ENCODE results near the gene BCL2L14. TPM values are rescaled to one million over a fixed set of nuclear protein-coding genes. Genes with fewer than 3 reads are reported as not detected.

The BCL2L14 gene
- total and polyA plus RNA-seq, 9 of the 15 experiments (the other 6 are each of a cell fraction or from before 2014, with no cell fraction given) = not detected

DNA sequence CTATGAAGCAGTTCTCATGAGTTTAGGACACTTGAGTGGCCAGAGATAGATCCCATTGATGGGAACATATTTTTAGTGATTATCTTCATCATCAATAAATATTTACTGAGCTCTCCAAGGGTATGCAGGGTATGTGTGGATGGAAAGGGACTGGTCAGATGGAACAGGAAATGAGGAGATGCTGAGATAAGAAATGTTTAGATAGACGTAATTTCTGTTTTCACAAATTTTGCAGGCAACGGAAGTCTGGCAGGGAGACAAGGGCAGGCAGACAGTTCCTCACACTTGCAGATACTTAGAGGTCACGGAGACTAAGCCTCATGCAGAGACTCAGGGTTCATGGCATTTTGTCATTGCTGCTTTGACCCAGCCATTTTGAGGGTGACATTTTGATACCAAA, 24.3 kb downstream of the BCL2L14 start:
- BruUV-seq (replicated peaks) = no TSS peak
- Histone ChIP-seq H3K27ac (ENCODE audit: extremely low read depth, low read depth, low read length) (no peak overlapping the region), H4K20me1 (replicated peaks; ENCODE audit: control insufficient read depth, insufficient read depth, low read length) (no peaks in the 10 kb centered on the region), H3K79me2 (ENCODE audit: control insufficient read depth, insufficient read depth, low read length) (no peaks in the 10 kb centered on the region), H3K27me3 (ENCODE audit: control insufficient read depth in 2 of 2, insufficient read depth in 2 of 2, low read length in 2 of 2) (no peaks in the 10 kb centered on the region), H3K9me1 (ENCODE audit: control insufficient read depth, insufficient read depth, low read length) (no peaks in the 10 kb centered on the region), H2AFZ (ENCODE audit: low read depth, low read length) (no peak overlapping the region), H3K9ac (ENCODE audit: insufficient read depth in 1 of 2, low read depth in 2 of 2, low read length in 2 of 2) (no peak overlapping the region), H3K36me3 (ENCODE audit: control insufficient read depth, insufficient read depth, low read length) (no peaks in the 10 kb centered on the region), H3K4me2 (ENCODE audit: insufficient read depth, low read length) (no peak overlapping the region), H3K4me1 (replicated peaks in 1 of 2; ENCODE audit: control insufficient read depth in 2 of 2, insufficient read depth in 2 of 2, low read length in 2 of 2) (peaks cover 4 to 5% of the 10 kb centered on the region in 2 experiments; a peak in 3 of 5 replicates), H3K4me3 (no peak overlapping the region), H3K9me3 (replicated peaks; ENCODE audit: control insufficient read depth, insufficient read depth, low read depth, low read length) (no peaks in the 10 kb centered on the region)
- DNase-seq (ENCODE audit: extremely low read depth in 1 of 4, low spot score in 3 of 4) (no peak), FAIRE-seq (no peak), ATAC-seq (no peak)
- TF ChIP-seq DPF2 (IDR thresholded peaks at IDR 0.05) (no peak), ESRRA (IDR thresholded peaks at IDR 0.05; ENCODE audit: borderline replicate concordance, low read depth) (peak; percentile 39; the same call in 1 of the 2 replicates), ZNF133 (CRISPR knock-in tag; IDR thresholded peaks at IDR 0.05) (no peak), GABPA (tag; conservative IDR thresholded peaks at IDR 0.05; ENCODE audit: low read depth) (peak; percentile 42; the same call in 1 of the 2 replicates), ZBTB8A (IDR thresholded peaks at IDR 0.05; ENCODE audit: partially characterized antibody) (no peak)
- in situ Hi-C loops (cut with MboI) = no loop called here
- WGBS (ENCODE audit: insufficient coverage, low coverage, missing lambda C conversion rate) = 22% methylated on average over 3 of the region's 3 CpGs
- intact Hi-C loops (cut with micrococcal nuclease) = no loop called here
- ChIA-PET POLR2A (interaction anchor here (0.7 to 1.2 kb wide), 2 partner anchors 10 to 13 kb away, joined by 3 to 4 read pairs; no protein-coding TSS in a partner anchor), CTCF (ENCODE audit: low intra/inter-chr PET ratio) (no interaction called here)

DNA sequence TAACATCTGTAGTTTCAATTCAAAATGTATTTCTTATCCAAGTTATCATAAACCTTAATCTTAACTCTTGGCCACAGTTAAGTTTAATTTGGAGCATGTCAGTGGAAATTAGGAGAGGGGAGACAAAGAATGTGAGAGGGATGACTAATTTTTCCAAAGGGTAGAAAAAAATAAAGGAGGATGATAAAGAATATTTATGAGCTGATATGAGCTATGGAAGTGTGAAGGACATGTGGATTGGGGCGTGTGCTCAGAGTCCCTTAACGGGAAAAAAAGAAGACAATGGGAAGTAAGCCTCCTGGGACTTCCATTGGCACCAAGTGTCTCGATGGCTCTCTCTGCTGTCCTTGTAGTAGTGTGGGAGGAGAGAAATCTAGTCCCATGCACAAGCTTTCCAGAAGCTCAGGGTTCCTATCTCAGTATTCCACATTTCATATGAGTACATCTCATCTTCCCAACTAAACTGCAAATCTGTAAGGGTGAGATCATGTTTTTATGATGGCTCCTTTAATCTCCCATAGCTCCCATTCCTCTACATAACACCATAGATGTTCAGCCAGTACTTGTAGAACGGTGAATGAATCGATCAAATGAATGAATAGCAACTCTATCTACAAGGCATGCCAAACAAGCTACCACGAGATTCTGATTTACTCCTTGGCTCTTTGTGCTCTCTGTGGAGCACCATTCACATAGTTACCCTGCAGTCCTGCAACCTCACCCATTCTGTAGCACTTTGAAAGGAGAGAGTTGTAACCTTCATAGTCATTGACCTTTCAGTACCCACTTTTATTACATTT, 27.4 kb downstream of the BCL2L14 start:
- Histone ChIP-seq H3K4me1 (replicated peaks in 1 of 2; ENCODE audit: control insufficient read depth in 2 of 2, insufficient read depth in 2 of 2, low read length in 2 of 2) (peaks cover 0 to 4% of the 10 kb centered on the region in 2 experiments; a peak in 2 of 5 replicates), H3K9me3 (replicated peaks; ENCODE audit: control insufficient read depth, insufficient read depth, low read depth, low read length) (no peaks in the 10 kb centered on the region), H2AFZ (ENCODE audit: low read depth, low read length) (no peak overlapping the region), H4K20me1 (replicated peaks; ENCODE audit: control insufficient read depth, insufficient read depth, low read length) (no peaks in the 10 kb centered on the region), H3K79me2 (ENCODE audit: control insufficient read depth, insufficient read depth, low read length) (no peaks in the 10 kb centered on the region), H3K27ac (ENCODE audit: extremely low read depth, low read depth, low read length) (no peak overlapping the region), H3K4me3 (no peak overlapping the region), H3K36me3 (ENCODE audit: control insufficient read depth, insufficient read depth, low read length) (no peaks in the 10 kb centered on the region), H3K27me3 (ENCODE audit: control insufficient read depth in 2 of 2, insufficient read depth in 2 of 2, low read length in 2 of 2) (no peaks in the 10 kb centered on the region), H3K9ac (ENCODE audit: insufficient read depth in 1 of 2, low read depth in 2 of 2, low read length in 2 of 2) (no peak overlapping the region), H3K4me2 (ENCODE audit: insufficient read depth, low read length) (no peak overlapping the region), H3K9me1 (ENCODE audit: control insufficient read depth, insufficient read depth, low read length) (no peaks in the 10 kb centered on the region)
- 45% methylated on average over 6 of the region's 6 CpGs for WGBS (ENCODE audit: insufficient coverage, low coverage, missing lambda C conversion rate)
- intact Hi-C loops (cut with micrococcal nuclease) (no loop called here), in situ Hi-C loops (cut with MboI) (no loop called here)
- CTCF ChIA-PET (ENCODE audit: low intra/inter-chr PET ratio) = no interaction called here
- DNase-seq (ENCODE audit: extremely low read depth in 1 of 4, low spot score in 3 of 4) (no peak), ATAC-seq (no peak), FAIRE-seq (no peak)
- POLR2A ChIA-PET = no interaction called here
- no TSS peak for BruUV-seq (replicated peaks)
- no peak for TF ChIP-seq E2F1 (CRISPR knock-in tag; IDR thresholded peaks at IDR 0.05)
- TF ChIP-seq, protein P1, sequence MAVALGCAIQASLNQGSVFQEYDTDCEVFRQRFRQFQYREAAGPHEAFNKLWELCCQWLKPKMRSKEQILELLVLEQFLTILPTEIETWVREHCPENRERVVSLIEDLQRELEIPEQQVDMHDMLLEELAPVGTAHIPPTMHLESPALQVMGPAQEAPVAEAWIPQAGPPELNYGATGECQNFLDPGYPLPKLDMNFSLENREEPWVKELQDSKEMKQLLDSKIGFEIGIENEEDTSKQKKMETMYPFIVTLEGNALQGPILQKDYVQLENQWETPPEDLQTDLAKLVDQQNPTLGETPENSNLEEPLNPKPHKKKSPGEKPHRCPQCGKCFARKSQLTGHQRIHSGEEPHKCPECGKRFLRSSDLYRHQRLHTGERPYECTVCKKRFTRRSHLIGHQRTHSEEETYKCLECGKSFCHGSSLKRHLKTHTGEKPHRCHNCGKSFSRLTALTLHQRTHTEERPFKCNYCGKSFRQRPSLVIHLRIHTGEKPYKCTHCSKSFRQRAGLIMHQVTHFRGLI (CRISPR knock-in tag; IDR thresholded peaks at IDR 0.05) = no peak
- TF ChIP-seq, protein P2, sequence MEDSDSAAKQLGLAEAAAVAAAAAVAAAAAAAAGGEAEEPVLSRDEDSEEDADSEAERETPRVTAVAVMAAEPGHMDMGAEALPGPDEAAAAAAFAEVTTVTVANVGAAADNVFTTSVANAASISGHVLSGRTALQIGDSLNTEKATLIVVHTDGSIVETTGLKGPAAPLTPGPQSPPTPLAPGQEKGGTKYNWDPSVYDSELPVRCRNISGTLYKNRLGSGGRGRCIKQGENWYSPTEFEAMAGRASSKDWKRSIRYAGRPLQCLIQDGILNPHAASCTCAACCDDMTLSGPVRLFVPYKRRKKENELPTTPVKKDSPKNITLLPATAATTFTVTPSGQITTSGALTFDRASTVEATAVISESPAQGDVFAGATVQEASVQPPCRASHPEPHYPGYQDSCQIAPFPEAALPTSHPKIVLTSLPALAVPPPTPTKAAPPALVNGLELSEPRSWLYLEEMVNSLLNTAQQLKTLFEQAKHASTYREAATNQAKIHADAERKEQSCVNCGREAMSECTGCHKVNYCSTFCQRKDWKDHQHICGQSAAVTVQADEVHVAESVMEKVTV (CRISPR knock-in tag; IDR thresholded peaks at IDR 0.05) = no peak
- TF ChIP-seq HDAC1 (IDR thresholded peaks at IDR 0.05) = no peak
- no peak for TF ChIP-seq XRCC3 (IDR thresholded peaks at IDR 0.05)
- TF ChIP-seq CREB1 (IDR thresholded peaks at IDR 0.05) = no peak
- TF ChIP-seq CREB1 (CRISPR knock-in tag; IDR thresholded peaks at IDR 0.05) = no peak

Measured in K562 (cell line).